ENCODE results near the gene TACR1. TPM values are rescaled to one million over a fixed set of nuclear protein-coding genes. Genes with fewer than 3 reads are reported as not detected.

The TACR1 gene
- total and polyA plus RNA-seq, 3 experiments from 2014 or later: not detected

- no peak overlapping the region for H3K4me3 ChIP-seq (ENCODE audit: low read length)
- H3K9me3 ChIP-seq (ENCODE audit: low read length): no peaks in the 10 kb centered on the region
- Mint-ChIP-seq H3K4me1 (no peaks in the 10 kb centered on the region), H3K36me3 (no peaks in the 10 kb centered on the region), H3K9me3 (peaks cover 0 to 5% (median 0%) of the 10 kb centered on the region in 5 donors), H3K27me3 (peaks cover 32 to 59% of the 10 kb centered on the region in 2 donors), H3K4me3 (no peak overlapping the region), H3K27ac (no peak overlapping the region)
- no peak overlapping the region for H3K27ac ChIP-seq (ENCODE audit: low read depth, low read length)
- ChIA-PET POLR2A (no interaction called here), CTCF (no interaction called here)
- H3K4me1 ChIP-seq (ENCODE audit: insufficient read depth, low read length): no peaks in the 10 kb centered on the region
- peaks cover under 1% of the 10 kb centered on the region for H3K27me3 ChIP-seq (ENCODE audit: insufficient read depth, low read length, poor library complexity, severe bottlenecking)
- H3K36me3 ChIP-seq (ENCODE audit: insufficient read depth, low read length): no peaks in the 10 kb centered on the region
- DNase-seq: no peak
These were observed 6.8 kb downstream of the TACR1 start for GRCh38 chr2:75192496-75192895.

GRCh38 chr2:75190271-75190990, 8.9 kb downstream of the TACR1 start:
- H3K27me3 Mint-ChIP-seq: peaks cover 19 to 42% of the 10 kb centered on the region in 2 donors
- no peaks in the 10 kb centered on the region for H3K4me1 Mint-ChIP-seq
- Histone ChIP-seq H3K27me3 (ENCODE audit: insufficient read depth, low read length, poor library complexity, severe bottlenecking) (no peaks in the 10 kb centered on the region), H3K4me3 (ENCODE audit: low read length) (no peak overlapping the region), H3K4me1 (ENCODE audit: insufficient read depth, low read length) (no peaks in the 10 kb centered on the region), H3K36me3 (ENCODE audit: insufficient read depth, low read length) (no peaks in the 10 kb centered on the region), H3K9me3 (ENCODE audit: low read length) (no peaks in the 10 kb centered on the region), H3K27ac (ENCODE audit: low read depth, low read length) (no peak overlapping the region)
- no peak overlapping the region for H3K27ac Mint-ChIP-seq
- CTCF ChIA-PET: no interaction called here
- no peak overlapping the region for H3K4me3 Mint-ChIP-seq
- no peak for DNase-seq
- POLR2A ChIA-PET: no interaction called here
- peaks cover 0 to 1% (median 0%) of the 10 kb centered on the region in 5 donors for H3K9me3 Mint-ChIP-seq
- H3K36me3 Mint-ChIP-seq: no peaks in the 10 kb centered on the region

GRCh38 chr2:75186821-75187220, 12.5 kb downstream of the TACR1 start:
- H3K4me1 Mint-ChIP-seq: no peaks in the 10 kb centered on the region
- CTCF ChIA-PET: no interaction called here

GRCh38 chr2:75182606-75183005, 16.7 kb downstream of the TACR1 start:
- H3K27ac ChIP-seq (ENCODE audit: low read depth, low read length): no peak overlapping the region
- ChIA-PET CTCF (no interaction called here), POLR2A (no interaction called here)
- no peaks in the 10 kb centered on the region for H3K4me1 ChIP-seq (ENCODE audit: insufficient read depth, low read length)
- H3K36me3 Mint-ChIP-seq: no peaks in the 10 kb centered on the region
- no peak overlapping the region for H3K27ac Mint-ChIP-seq
- H3K9me3 Mint-ChIP-seq: no peaks in the 10 kb centered on the region
- no peak for DNase-seq
- H3K4me3 ChIP-seq (ENCODE audit: low read length): no peak overlapping the region
- no peaks in the 10 kb centered on the region for H3K9me3 ChIP-seq (ENCODE audit: low read length)
- no peaks in the 10 kb centered on the region for H3K4me1 Mint-ChIP-seq
- H3K27me3 ChIP-seq (ENCODE audit: insufficient read depth, low read length, poor library complexity, severe bottlenecking): no peaks in the 10 kb centered on the region
- H3K27me3 Mint-ChIP-seq: peaks cover 1 to 14% of the 10 kb centered on the region in 2 donors
- H3K36me3 ChIP-seq (ENCODE audit: insufficient read depth, low read length): no peaks in the 10 kb centered on the region
- no peak overlapping the region for H3K4me3 Mint-ChIP-seq

More at GRCh38 chr2:75186821-75187220, 12.5 kb downstream of the TACR1 start:
- no peak overlapping the region for H3K4me3 ChIP-seq (ENCODE audit: low read length)
- H3K27me3 ChIP-seq (ENCODE audit: insufficient read depth, low read length, poor library complexity, severe bottlenecking): no peaks in the 10 kb centered on the region
- no peaks in the 10 kb centered on the region for H3K9me3 Mint-ChIP-seq
- no peaks in the 10 kb centered on the region for H3K36me3 ChIP-seq (ENCODE audit: insufficient read depth, low read length)
- no peaks in the 10 kb centered on the region for H3K9me3 ChIP-seq (ENCODE audit: low read length)
- POLR2A ChIA-PET: no interaction called here
- no peak for DNase-seq
- H3K27me3 Mint-ChIP-seq: peaks cover 13 to 33% of the 10 kb centered on the region in 2 donors
- H3K4me3 Mint-ChIP-seq: no peak overlapping the region
- no peaks in the 10 kb centered on the region for H3K4me1 ChIP-seq (ENCODE audit: insufficient read depth, low read length)
- no peaks in the 10 kb centered on the region for H3K36me3 Mint-ChIP-seq
- no peak overlapping the region for H3K27ac Mint-ChIP-seq
- H3K27ac ChIP-seq (ENCODE audit: low read depth, low read length): no peak overlapping the region

- H3K9me3 Mint-ChIP-seq: no peaks in the 10 kb centered on the region
- Histone ChIP-seq H3K4me3 (ENCODE audit: low read length) (no peak overlapping the region), H3K27me3 (ENCODE audit: insufficient read depth, low read length, poor library complexity, severe bottlenecking) (no peaks in the 10 kb centered on the region), H3K4me1 (ENCODE audit: insufficient read depth, low read length) (no peaks in the 10 kb centered on the region), H3K36me3 (ENCODE audit: insufficient read depth, low read length) (no peaks in the 10 kb centered on the region), H3K27ac (ENCODE audit: low read depth, low read length) (no peak overlapping the region), H3K9me3 (ENCODE audit: low read length) (no peaks in the 10 kb centered on the region)
- no peak overlapping the region for H3K4me3 Mint-ChIP-seq
- ChIA-PET POLR2A (no interaction called here), CTCF (no interaction called here)
- no peaks in the 10 kb centered on the region for H3K36me3 Mint-ChIP-seq
- H3K4me1 Mint-ChIP-seq: no peaks in the 10 kb centered on the region
- no peak for DNase-seq
- H3K27ac Mint-ChIP-seq: no peak overlapping the region
- H3K27me3 Mint-ChIP-seq: peaks cover 1 to 14% of the 10 kb centered on the region in 2 donors
These were observed 18.8 kb downstream of the TACR1 start for GRCh38 chr2:75180476-75180875.

GRCh38 chr2:75177427-75177826, 21.9 kb downstream of the TACR1 start:
- Histone ChIP-seq H3K9me3 (ENCODE audit: low read length) (no peaks in the 10 kb centered on the region), H3K27me3 (ENCODE audit: insufficient read depth, low read length, poor library complexity, severe bottlenecking) (no peaks in the 10 kb centered on the region), H3K36me3 (ENCODE audit: insufficient read depth, low read length) (no peaks in the 10 kb centered on the region), H3K27ac (ENCODE audit: low read depth, low read length) (no peak overlapping the region), H3K4me1 (ENCODE audit: insufficient read depth, low read length) (no peaks in the 10 kb centered on the region), H3K4me3 (ENCODE audit: low read length) (no peak overlapping the region)
- no peak for DNase-seq
- H3K4me1 Mint-ChIP-seq: no peaks in the 10 kb centered on the region
- H3K27ac Mint-ChIP-seq: no peak overlapping the region
- peaks cover 1 to 4% of the 10 kb centered on the region in 2 donors for H3K27me3 Mint-ChIP-seq
- no peaks in the 10 kb centered on the region for H3K36me3 Mint-ChIP-seq
- ChIA-PET POLR2A (no interaction called here), CTCF (no interaction called here)
- H3K4me3 Mint-ChIP-seq: no peak overlapping the region
- no peaks in the 10 kb centered on the region for H3K9me3 Mint-ChIP-seq

GRCh38 chr2:75175456-75175855, 23.9 kb downstream of the TACR1 start:
- H3K4me1 ChIP-seq (ENCODE audit: insufficient read depth, low read length): no peaks in the 10 kb centered on the region
- H3K4me3 ChIP-seq (ENCODE audit: low read length): no peak overlapping the region
- H3K4me1 Mint-ChIP-seq: no peaks in the 10 kb centered on the region
- no peak overlapping the region for H3K27ac Mint-ChIP-seq
- peaks cover 0 to 3% (median 0%) of the 10 kb centered on the region in 5 donors for H3K9me3 Mint-ChIP-seq
- ChIA-PET CTCF (interaction anchor here (0.7 kb wide), 1 partner anchor 13 kb away, joined by 4 read pairs; no protein-coding TSS in a partner anchor), POLR2A (no interaction called here)
- no peak overlapping the region for H3K4me3 Mint-ChIP-seq
- peaks cover 0 to 5% of the 10 kb centered on the region in 2 donors for H3K27me3 Mint-ChIP-seq
- no peak overlapping the region for H3K27ac ChIP-seq (ENCODE audit: low read depth, low read length)
- DNase-seq: no peak
- no peaks in the 10 kb centered on the region for H3K36me3 ChIP-seq (ENCODE audit: insufficient read depth, low read length)
- H3K36me3 Mint-ChIP-seq: peaks cover 0 to 2% (median 0%) of the 10 kb centered on the region in 3 donors
- H3K27me3 ChIP-seq (ENCODE audit: insufficient read depth, low read length, poor library complexity, severe bottlenecking): no peaks in the 10 kb centered on the region
- no peaks in the 10 kb centered on the region for H3K9me3 ChIP-seq (ENCODE audit: low read length)

- Histone ChIP-seq H3K27me3 (ENCODE audit: insufficient read depth, low read length, poor library complexity, severe bottlenecking) (no peaks in the 10 kb centered on the region), H3K27ac (ENCODE audit: low read depth, low read length) (no peak overlapping the region), H3K9me3 (ENCODE audit: low read length) (no peaks in the 10 kb centered on the region), H3K36me3 (ENCODE audit: insufficient read depth, low read length) (no peaks in the 10 kb centered on the region), H3K4me3 (ENCODE audit: low read length) (no peak overlapping the region), H3K4me1 (ENCODE audit: insufficient read depth, low read length) (no peaks in the 10 kb centered on the region)
- Mint-ChIP-seq H3K4me3 (no peak overlapping the region), H3K9me3 (peaks cover 0 to 3% (median 0%) of the 10 kb centered on the region in 5 donors), H3K4me1 (no peaks in the 10 kb centered on the region), H3K36me3 (peaks cover 0 to 4% (median 0%) of the 10 kb centered on the region in 3 donors), H3K27me3 (peaks cover 0 to 6% of the 10 kb centered on the region in 2 donors), H3K27ac (no peak overlapping the region)
- CTCF ChIA-PET: no interaction called here
- POLR2A ChIA-PET: no interaction called here
- no peak for DNase-seq
These were observed 24.3 kb downstream of the TACR1 start for GRCh38 chr2:75174981-75175380.

All from CD8-positive, alpha-beta memory T cell (primary cell).